Measurements from ENCODE around the gene THSD8.

GRCh38 chr19:12790628-12791344 is 11.1 kb upstream of the THSD8 start:
- TF ChIP-seq CTCF (IDR thresholded peaks at IDR 0.05; ENCODE audit: low read length), result no peak
- TF ChIP-seq EZH2 (optimal IDR thresholded peaks at IDR 0.05; ENCODE audit: low read depth, low read length), result no peak
